Esophagus muscularis mucosa (tissue), 4 donors: ENCODE results near the gene PCDHGA2.

ENCODE experiments used
- EP300 ChIP-seq: sonication (generic); formaldehyde crosslinking; IDR thresholded peaks from one replicate; pipeline ENCODE4 v1.6.1; 2017; ENCODE audit warnings: antibody characterized with exemption
- POLR2A ChIP-seq: fragments of 450-650 bp; IDR thresholded peaks from one replicate; pipeline ENCODE4 v1.6.1; 2017; ENCODE audit warnings: antibody characterized with exemption, moderate library complexity, mild to moderate bottlenecking, low read depth
- POLR2AphosphoS5 ChIP-seq, 2 donors: sonication (generic); formaldehyde crosslinking; IDR thresholded peaks; one replicate each; pipeline ENCODE4 v1.6.1; 2017; ENCODE audit warnings: antibody characterized with exemption in 2 of 2
- TF ChIP-seq, protein P1 (sequence below), 3 experiments: fragments of 200-600 bp in 2 of 3; fragments of 450-650 bp in 1 of 3; sonication (generic) in 2 of 3; IDR thresholded peaks; one replicate each; pipeline ENCODE4 v1.5.1; 2017 to 2019; ENCODE audit warnings: antibody characterized with exemption in 3 of 3, mild to moderate bottlenecking in 2 of 3, moderate library complexity in 1 of 3

DNA sequence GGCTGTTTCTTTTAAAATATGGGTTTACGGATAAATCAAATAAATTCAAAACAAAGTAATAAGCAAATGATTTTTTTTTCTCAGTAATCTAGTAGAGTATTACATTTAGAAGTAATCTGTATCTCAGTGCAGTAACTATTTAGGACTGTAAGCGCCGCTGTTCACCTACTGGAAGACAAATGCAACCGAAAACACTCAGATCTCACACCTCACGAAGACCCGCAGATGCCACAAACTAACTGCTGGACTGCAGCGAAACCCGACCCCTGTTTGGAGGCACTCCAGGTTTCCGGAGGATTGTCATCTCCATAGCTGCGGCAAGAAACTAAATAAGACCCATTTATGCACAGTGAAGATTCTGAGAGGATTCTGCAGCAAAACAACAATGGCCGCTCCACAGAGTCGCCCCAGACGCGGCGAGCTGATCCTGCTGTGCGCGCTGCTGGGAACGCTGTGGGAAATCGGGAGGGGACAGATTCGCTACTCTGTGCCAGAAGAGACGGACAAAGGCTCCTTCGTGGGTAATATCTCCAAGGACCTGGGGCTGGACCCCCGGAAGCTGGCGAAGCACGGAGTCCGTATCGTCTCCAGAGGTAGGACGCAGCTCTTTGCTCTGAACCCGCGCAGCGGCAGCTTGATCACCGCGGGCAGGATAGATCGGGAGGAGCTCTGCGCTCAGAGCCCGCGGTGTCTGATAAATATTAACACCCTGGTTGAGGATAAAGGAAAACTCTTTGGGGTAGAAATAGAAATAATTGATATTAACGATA lies 54.1 kb downstream of the PCDHGA2 start, which contains the start of gene PCDHGA8:
- TF ChIP-seq, protein P1, sequence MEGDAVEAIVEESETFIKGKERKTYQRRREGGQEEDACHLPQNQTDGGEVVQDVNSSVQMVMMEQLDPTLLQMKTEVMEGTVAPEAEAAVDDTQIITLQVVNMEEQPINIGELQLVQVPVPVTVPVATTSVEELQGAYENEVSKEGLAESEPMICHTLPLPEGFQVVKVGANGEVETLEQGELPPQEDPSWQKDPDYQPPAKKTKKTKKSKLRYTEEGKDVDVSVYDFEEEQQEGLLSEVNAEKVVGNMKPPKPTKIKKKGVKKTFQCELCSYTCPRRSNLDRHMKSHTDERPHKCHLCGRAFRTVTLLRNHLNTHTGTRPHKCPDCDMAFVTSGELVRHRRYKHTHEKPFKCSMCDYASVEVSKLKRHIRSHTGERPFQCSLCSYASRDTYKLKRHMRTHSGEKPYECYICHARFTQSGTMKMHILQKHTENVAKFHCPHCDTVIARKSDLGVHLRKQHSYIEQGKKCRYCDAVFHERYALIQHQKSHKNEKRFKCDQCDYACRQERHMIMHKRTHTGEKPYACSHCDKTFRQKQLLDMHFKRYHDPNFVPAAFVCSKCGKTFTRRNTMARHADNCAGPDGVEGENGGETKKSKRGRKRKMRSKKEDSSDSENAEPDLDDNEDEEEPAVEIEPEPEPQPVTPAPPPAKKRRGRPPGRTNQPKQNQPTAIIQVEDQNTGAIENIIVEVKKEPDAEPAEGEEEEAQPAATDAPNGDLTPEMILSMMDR (IDR thresholded peaks at IDR 0.05): no peak
- TF ChIP-seq POLR2A (no peak), POLR2AphosphoS5 (IDR thresholded peaks at IDR 0.05) (no peak), EP300 (no peak)
